Activated CD4-positive, alpha-beta T cell treated with anti-CD3 and anti-CD28 coated beads for 24 hours (primary cell): ENCODE measurements around the gene MRS2.

ENCODE experiments used
- DNase-seq, 2 donors: peaks; one replicate each; pipeline ENCODE4 v3.0.0-alpha.2; 2020; ENCODE audit warnings: low read depth in 2 of 2

The MRS2 gene

DNA sequence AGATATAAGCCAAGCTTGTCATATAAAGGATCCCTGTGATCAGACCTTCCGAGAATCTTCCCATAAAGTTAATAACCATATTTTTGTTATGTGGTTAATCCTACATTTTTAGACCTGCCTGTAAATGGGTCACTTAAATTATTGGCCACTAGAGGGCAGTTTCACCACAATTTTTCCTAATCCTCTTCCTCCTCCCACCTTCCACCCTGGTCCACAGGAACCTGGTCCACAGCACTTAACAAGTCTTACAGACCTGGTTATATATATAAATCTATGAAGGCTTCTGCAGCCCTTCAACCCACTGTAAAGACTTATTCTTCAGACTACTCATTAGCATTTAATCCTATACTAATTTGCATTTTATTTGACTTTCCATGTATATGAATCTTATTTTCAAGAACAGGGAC is 28.3 kb downstream of the MRS2 start:
- DNase-seq: peak in 1 of 2 donors; percentile 22

DNA sequence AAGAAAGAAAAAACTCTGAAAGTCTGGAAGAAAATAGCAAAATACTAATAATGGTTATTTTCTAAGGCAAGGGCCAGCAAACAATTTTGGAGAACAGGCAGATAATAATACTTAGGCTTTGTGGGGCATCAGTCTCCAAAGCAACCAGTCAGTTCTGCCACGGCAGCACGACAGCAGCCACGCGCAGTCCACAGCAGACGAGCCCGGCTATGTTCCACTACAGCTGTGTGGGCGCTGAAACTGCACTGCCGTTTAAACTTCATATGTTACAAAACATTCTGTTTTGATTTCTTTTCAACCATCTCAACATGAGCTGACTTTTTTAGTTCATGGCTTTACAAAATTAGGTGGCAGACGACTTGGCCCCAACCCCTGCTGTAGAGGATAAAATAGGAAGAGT is 29.9 kb downstream of the MRS2 start:
- DNase-seq: no peak

DNA sequence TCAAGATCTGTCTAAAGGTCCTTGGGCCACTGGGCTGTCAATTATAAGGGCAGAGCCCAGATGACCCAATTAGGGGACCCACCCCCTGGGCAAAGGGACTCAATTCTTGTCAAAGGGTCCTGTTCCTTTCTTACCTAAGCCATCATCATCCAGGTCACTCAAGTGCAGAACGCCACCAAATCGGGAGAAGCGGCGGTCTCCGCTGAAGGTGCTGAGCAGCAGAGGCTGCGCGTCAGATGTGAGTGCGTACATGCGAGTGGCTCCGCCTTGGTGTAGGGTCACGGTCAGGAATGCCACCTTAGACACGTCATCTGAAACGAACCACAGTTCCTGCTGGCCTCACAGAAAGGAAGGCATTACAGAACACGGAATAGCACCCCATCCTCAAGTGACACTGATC is 34.2 kb downstream of the MRS2 start:
- DNase-seq: no peak

DNA sequence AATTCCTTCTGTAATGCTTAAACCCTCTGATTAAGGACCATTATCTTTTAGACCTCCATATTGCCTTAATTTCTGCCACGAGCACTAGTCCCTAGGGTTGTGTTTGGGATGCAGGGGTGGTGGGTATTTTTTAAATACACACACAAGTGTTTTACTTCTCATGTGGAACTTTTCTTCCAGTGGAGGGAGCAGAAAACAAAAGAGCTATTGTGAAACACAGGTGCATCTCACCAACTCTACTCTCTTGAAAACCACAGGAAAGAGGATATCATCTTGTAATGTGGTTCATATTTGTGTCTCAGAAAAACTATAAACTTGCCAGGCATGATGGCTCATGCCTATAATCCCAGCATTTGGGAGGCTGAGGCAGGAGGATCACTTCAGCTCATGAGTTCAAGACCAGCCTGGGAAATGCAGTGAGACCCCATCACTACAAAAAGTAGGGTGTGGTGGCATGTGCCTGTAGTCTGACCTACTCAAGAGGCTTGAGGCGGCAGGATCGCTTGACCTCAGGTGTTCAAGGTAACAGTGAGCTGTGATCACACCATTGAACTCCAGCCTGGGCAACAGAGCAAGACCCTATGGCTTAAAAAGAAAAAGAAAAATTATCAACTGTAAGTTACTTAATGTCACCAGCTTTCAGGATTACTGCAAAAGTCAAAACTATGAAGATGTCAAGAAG is 37.3 kb downstream of the MRS2 start:
- no peak for DNase-seq

DNA sequence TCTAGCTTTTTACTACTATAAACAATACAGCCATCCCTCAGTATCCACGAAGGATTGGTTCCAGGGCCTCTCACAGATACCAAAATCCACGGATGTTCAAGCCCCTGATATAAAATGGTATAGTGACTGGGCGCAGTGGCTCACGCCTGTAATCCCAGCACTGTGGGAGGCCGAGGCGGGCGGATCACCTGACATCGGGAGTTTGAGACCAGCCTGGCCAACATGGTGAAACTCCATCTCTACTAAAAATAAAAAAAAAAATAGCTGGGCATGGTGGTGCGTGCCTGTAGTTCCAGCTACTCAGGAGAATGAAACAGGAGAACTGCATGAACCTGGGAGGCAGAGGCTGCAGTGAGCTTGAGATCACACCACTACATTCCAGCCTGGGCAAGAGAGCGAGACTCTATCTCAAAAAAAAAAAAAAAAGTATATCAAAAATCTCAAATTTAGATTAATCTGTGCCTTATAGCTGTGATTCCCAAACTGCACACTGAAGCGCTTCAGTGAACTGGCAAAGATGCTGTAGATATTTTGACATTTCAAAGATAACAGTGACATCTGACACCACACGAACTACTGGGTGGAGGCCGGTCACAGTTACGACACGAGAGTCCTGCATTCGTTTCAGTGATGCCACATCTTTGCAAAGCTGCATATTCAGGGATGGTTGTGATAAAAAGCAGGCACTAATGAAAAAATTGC is 38.3 kb downstream of the MRS2 start:
- no peak for DNase-seq

DNA sequence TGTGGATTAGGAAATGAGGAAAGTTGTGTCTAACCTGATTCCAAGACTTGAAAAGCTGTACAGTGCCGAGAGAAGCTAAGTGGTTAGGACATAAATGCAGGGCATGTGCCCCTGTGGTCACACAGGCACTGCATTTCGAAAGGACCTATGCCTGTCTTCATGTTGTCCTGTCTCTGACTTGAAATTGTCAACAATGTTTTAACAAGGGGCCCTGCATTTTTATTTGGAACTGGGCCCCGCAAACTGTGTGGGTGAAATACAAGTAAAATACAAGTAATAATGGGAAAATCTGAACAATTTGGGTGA is 38.8 kb downstream of the MRS2 start:
- DNase-seq: no peak

DNA sequence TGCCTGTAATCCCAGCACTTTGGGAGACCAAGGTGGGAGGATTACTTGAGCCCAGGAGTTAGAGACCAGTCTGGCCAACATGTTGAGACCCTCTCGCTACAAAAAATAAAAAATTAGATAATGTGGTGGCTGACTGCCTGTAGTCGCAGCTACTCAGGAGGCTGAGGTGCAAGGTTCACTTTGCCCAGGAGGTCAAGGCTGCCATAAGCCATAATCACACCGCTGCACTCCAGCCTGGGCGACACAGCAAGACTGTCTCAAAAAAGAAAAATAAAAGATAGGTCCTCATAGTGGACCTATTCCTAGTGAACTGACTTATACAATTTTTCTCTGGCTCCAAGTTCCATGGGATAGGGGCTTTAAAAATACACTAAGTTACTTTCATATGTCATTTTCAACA is 41.9 kb downstream of the MRS2 start:
- DNase-seq: no peak

DNA sequence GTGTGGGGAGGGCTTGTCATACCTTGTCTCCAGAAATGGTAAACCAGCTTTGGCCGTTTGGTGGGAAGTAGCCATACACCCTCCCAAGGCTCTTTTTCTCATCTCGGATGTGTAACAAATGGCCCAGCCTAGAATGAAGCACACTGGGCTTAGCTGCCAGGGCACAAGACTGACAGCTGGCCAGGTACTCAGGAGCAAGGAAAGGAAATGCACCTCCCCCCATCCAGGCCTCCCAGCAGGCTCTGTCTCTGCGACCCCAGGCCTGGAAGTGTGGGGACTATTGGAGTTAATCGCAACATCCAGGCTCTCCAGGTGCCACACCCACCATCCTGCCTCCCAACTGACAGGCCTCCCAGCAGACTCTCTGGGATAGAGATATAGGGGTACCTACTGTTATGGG is 43.0 kb downstream of the MRS2 start:
- no peak for DNase-seq

DNA sequence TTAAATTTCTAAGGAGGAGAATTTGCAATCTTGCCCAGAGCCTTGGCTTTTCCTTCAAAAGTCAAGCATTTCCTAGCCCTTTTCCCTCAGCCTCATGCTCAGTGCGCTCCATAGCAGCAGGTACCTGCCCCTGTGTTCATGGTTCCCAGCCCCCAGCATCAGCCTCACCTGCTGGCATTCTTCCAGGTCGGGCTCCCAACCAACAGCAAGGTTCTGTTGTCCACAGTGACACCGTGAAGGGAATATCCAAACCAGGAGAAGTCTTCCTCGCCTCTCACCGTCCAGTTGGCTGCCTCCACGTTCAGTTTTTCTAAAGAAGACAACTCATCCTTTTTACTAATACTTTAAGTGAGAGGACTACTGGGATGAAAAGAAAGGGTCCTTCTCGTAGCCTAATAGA is 43.9 kb downstream of the MRS2 start:
- DNase-seq: no peak

DNA sequence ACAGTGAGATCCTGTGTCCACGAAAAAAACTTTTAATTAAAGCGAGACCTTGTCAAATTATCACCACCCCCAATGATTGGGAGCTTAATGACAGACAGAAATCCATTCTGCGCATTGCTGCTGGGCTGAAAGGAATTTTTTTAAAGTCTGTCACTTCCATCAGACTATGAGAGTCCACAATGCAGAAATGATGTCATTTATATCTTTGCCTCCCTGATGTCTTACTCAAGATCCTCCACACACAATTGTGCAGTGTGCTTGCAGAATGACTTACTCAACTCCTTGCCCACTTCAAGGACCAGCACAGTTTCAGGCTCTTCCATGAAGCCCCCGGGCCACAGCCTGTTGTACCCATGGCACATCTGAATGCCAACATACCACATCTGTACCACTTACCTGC is 45.7 kb downstream of the MRS2 start:
- no peak for DNase-seq

DNA sequence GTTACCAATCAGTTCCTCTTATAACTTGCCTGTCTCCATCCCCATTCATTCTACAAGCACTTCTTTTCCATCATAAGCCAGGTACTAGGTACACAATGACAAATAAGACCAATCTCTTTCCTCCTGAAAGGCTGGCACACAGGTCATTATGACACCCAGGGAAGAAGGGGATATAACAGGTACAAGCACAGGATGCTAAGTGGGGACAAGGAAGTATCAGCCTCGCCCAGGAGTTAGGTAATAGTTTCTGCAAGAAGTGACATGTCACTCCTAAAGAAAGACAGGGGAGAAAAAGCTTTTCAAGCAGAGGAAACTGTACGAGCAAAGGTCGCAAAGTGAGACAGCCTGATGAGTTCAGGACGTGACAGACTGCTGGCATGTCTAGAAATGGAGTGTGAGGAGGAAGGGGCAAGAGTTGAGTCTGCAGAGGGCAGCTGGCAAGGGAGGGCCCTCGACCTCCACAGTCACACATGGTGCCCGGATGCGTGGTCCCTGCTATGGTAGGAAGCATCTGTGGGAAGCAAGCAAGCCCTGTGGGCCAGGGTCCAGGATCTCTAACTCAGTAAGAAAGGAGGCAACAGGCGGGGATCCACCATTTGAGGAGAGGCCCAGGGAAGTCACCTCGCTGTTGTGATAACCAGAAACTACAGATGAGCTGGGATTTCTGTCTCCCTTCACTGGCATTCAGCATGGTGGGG is 46.2 kb downstream of the MRS2 start:
- no peak for DNase-seq

DNA sequence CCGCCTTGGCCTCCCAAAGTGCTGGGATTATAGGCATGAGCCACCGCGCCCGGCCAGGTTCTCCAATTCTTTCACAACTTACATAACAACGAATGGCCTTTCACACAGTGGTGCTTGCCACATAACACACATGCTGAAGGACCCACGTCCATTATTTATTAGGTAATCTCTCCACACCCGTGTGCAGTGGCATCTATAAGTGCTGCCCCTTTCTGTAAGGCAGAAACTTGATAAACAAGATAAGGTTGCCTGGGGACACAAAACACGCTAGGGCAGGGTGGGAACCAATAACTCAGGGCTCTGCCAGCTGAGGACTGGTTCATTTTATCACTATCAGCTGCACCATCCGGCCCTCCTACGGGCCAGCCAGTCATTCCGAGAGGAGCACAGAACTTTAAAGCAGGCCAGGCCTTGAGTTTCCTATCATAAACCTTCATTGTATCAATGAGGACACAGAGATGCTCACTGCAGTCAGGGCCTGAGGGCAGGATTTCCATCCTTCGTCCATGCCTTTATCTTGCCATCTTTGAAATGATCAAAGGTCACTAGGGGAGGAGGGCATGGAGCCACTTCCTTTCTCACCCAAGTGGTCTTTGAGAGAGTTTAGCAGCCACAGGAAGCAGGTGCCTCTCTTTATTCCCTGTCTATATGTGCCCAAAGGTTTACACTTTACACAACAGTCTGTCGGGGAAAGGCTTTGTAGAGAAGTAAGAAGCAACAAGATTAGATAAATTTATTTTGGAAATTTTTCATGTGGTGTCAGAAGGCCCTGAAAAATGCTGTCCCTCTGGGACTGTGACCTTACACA is 49.0 kb downstream of the MRS2 start:
- DNase-seq: no peak

DNA sequence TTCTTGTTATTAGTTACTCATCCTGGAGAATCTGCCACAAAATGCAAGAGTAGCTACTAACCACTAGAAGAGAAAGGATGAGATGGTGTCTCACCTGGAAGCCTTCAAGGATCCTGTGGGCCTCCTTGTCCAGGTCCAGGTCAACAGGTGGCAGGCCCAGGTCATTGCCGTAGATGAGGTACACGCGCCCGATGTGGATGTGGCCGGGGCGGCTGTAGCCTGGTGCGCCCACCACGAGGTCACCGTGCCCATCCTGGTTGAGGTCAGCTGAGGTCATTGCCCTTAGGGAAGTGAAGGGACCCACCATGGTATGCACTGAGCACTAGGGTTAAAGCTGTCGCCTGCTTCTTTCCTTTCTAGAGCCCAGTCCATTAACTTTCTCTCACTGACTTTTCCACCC is 51.2 kb downstream of the MRS2 start:
- no peak for DNase-seq

DNA sequence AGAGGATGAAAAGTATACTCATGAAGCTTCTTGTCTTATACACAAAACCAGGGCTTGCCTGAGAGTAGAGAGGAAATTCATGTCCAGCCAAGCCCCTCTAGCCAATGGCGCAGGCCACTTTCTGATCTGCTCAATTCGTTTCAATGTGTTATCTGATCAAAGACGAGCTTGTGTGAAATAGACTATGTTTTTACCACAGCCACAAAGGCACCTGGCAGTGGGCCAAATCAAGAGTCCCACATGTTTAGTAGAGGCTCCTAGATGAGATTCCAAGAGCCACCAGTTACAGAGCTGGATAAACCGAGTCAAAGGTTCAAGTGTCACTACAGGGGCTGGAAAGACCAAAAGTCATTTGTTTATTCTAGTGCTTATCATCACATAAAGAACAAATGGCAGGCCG is 51.7 kb downstream of the MRS2 start:
- no peak for DNase-seq

DNA sequence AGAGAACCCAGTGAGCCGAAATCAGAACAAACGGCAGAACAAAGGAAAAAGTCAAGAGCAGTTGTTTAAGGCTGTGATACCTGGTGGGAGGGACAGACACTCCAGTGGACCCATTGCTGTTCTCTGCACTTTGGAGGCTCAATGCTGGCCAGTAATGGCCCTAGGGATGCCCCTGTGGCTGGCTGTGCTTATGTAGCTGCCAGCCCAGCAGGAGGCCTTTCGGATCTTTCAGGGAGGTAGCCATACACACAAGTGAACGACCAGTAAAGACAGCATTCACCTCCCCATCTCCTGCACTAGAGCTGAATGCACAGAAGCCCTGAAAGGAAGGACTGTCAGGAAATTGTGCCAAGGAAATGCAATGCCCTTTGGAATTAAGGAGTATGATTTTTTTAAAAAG is 52.3 kb downstream of the MRS2 start:
- DNase-seq: no peak

DNA sequence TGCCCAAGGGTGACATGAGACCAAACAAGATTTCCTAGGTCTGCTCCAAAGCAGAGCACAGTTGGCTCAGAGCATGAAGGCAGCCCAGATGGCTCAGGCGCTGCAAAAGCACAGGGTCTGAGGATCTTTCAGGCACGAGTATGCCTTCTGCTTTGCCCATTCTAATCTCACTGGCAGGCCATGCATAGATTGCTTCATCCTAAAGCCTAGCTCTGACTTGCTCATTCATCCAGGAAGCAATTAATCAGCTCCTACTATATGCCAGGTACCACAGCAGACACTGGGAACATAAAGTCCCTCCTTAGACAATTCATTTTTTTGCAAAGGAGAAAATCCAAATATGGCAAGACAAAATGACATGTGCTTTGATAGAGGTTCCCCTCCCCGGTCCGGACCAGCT is 55.4 kb downstream of the MRS2 start:
- no peak for DNase-seq

DNA sequence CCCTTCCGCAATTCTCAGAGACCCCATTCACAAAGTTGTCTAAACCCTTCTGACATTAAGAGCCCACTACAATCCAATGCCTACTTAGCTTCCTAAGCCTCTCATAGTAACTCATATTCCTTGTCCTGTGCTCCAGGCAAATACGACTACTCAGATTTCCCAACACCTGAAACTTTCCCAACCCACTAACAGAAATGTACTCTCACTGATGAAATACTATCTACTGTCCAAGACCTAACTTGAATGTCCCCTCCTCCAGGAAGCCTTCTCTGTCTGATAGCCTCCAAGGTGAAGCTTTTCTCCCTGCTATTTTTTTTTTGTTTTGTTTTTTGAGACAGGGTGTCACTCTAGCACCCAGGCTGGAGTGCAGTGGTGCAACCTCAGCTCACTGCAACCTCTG is 56.2 kb downstream of the MRS2 start:
- DNase-seq: no peak

DNA sequence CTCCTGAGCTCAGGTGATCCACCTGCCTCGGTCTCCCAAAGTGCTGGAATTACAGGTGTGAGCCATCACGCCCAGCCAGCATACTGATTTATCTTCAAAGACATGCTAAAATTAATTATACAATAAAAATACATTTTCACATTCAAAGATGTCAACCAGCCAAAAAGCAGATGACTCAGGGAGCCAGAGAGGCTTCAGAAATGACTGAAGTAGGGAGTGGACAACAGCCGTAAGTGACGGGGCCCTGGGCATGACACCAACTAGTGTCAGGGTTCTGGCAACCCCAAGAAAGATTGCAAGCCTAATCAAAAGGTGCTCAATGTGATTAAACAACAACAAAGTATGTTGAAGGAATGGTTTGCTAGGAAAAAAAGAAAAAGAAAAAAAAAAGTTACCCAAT is 58.2 kb downstream of the MRS2 start:
- DNase-seq: no peak

DNA sequence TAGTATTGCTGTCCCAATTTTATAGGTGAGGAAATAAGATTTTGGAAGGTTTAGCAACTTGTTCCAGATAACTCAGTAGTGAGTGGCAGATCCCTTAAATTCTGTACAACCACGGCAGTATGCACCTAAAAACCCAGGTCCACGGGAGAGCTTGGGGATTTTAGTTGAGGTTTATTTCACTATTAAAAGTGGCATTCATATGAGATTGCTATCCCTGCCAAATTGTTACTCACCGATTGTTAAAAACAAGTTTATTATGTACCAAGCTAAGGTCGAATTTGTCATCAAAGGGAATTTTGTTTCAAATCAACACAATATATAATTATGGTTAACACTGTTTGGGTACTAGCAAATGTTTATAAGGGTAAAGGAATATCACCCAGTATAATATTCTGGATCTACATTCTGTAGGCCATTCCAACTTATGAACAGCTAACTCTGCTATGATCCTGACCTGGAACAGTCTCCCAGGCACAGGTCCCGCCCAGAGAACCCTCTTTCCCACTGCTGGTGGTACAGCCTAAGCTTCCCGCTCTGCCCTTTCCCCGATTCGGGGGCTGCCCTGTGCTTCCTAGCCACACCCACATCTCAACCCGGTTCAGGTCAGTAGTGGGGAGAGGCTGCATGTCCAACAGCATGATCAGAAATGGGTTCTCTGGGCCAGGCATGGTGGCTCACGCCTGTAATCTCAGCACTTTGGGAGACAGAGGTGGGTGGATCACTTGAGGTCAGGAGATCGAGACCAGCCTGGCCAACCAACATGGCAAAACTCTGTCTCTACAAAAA is 61.7 kb downstream of the MRS2 start:
- no peak for DNase-seq

DNA sequence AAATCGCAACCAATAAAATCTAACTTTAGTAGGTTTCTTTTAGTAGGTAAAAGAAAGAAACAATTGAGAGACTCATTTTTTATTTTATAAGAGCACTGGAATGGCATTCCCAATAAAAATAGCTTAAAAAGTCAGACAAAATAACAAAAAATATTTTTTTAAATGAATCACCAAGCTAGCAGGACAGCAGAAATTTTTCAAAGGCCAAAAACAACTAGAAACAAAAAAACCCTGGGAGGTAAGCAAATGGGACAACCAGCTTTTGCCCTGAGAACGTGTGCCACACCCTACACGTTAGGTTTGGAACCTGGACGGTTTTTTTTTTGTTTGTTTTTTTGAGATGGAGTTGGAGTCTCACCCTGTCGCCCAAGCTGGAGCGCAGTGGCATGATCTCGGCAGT is 67.1 kb downstream of the MRS2 start:
- no peak for DNase-seq

DNA sequence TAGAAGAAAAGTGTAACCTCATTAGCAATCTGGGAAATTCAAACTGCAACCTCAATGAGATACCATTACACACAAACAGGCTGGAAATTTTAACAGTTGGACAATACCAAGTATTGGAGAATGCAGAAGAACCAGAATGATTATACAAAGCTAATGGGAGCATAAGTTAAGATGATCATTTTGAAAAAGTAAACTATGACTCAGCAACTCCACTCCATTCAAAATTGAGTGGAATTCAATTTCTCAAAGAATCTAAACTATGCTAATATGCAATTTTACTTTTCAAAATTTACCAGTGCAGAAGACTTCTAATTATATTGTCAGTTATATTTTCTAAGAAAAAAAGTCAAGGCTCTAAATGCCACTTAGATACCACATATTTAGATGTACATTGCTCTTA is 69.4 kb downstream of the MRS2 start:
- DNase-seq: no peak
